HG03066 (cell line): ENCODE data around the gene SLC43A3.
"Not testable (repeated sequence)": the region's sequence is repeated elsewhere in the genome, so short reads cannot be mapped to it uniquely, and the experiment has no call there.

ENCODE experiments used
- ATAC-seq: cut with Tn5 transposase; IDR thresholded peaks from one replicate; pipeline ENCODE4 v1.9.1; 2021; ENCODE audit warnings: low read depth; ENCODE audit not compliant: unreplicated experiment

The SLC43A3 gene

GRCh38 chr11:57460022-57460757 lies 33.3 kb upstream of the SLC43A3 start, which contains the start of gene RTN4RL2:
Gene RTN4RL2 (plus strand): TSS chr11:57460528. CDS start chr11:57460866, 338 bp downstream.
- no peak for ATAC-seq

DNA sequence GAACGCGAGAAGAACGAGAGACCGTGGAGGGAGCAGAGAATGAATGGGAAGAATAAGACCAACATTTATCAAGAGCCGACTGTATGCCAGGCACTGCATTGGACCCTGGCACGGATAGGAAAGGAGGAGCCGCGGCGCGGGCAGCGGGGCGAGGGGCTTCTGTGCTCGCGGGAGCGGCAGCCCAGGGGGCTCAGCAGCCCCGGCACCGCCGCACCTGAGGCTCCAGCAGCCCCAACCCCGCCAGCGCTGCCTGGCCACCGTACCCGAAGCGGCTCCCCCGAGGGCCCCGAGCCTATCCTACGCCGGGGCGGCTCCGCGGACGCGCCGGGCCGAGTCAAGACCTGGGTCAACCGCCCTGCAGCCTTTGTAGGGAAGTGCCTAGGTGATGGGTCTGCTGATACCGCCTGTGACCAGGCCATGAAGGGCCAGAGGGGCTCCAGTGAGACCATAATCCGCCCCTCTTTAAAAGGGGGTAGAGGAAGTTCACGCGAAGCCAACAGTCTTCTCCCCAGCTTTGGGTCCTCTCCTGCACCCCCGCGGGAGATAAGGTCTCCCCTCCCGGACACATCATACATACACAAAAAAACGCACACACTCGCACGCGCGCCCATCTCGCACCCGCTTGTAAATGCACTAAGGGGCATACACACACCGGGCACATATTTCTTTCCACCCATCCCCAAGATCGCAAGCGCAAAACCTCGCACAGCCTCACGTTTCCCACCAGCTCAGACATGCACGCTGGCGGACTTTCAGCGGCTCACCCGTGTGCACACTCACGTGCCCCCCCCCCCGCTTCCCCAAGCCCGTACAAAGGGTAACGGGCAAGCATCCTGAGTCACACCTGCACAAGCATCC lies 32.5 kb upstream of the SLC43A3 start:
- no peak for ATAC-seq

DNA sequence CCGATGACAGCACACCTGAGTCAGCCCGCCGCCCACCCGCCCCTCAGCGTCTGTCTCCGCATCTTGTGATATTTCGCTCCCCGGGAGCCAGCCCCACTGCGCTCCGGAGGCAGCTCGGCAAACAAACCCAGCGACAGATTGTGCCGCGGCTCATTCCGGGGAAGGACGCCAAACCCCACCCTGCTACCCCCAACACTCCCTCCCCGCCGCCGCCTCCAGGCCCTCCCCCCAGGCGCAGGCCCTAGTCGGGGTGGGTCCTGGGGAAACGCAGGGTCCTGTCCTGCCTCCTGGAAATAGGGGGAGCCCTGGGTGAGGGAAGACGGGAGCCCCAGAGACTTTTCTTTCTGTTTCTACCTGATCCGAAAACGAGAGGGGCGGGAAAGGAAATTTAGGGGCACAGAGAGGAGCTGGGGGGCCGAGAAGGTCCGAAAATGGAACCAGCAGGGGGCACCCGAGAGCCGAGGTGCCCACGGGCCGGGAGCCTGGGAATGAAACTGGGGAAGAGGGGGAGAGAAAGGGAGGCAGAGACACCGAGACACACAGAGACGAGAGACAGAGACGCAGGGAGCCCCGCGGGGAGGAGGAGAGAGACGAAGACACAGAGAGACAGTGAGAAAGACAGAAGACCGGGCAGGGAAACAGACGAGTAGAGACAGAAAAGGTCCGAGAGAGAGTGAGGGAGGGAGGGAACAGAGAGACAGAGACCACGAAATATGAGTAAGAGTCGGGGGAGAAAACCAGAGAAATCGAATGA lies 31.7 kb upstream of the SLC43A3 start:
- no peak for ATAC-seq

DNA sequence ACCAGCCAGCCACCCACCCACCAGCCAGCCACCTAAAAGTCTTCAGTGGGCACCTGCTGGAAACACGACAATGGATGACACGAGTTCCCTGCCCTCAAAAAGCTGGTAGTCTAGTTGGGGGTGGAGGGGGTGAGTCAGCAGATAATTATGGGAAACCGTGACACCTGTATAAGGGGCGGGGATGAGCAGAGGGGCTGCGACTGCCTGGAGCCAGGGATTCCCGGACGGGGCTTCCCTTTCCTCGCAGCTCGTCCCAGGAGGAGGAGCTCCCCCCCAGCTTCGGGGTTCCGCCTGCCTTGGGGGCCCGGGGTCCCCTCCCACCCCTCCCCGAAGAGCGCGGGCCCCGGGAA lies 31.1 kb upstream of the SLC43A3 start:
- no peak for ATAC-seq

DNA sequence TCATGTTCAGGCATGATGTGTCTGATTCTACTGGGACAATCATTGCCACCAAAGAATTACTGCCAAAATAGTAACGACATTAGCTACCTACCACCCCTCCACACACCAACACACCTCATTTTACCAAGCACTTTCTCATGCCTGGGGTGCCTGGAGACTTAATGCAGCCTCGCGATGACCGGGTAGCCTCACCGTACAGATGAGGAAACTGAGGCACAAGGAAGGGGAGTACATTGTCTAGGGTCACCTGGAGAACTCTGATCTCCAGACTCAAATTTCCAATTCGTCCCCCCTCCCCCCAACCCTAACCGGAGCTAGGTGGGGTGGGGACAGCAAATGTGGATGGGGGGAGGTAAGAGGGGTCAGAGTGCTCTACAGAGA lies 30.7 kb upstream of the SLC43A3 start:
- ATAC-seq: peak; percentile 21

GRCh38 chr11:57456960-57457642 lies 30.2 kb upstream of the SLC43A3 start:
- ATAC-seq: peak; percentile 57

DNA sequence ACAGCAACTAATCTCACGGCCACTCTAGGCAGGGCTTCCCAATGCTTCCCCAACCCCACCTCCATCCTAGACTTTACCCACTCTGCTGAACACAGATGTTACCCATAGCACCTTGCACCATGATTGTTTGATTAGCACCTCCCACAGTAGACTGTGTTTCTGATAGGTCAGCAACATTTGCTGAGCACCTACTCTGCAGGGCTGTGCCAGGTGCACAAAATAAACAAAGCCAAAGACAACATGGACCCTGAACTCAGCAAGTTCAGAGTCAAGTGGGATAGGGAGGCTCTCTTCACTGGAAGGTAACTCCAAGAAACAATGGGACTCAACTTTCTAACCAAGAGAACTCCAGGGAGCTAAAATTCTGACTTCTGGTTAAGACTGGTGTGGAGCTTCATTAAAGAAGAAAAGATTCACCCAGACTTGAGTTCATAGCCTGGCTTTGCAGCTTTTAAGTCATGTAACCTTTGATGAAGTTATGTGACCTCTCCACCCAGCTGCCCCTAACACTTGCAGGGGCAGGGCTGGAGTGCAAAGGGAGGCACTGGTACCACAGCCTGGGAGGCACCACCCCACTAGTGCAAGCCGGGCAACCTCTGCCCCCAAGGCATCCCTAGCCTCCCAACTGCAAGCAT lies 26.7 kb upstream of the SLC43A3 start:
- ATAC-seq: no peak

- no peak for ATAC-seq
These were observed 19.1 kb upstream of the SLC43A3 start for GRCh38 chr11:57446055-57446454.

DNA sequence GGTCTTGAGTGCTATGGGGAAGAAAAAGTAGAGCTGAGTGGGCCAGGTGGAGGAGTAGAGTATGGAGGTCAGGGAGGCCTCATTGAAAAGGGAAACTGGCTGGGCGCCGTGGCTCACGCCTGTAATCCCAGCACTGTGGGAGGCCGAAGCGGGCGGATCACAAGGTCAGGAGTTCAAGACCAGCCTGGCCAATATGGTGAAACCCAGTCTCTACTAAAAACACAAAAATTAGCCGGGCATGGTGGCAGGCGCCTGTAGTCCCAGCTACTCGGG lies 18.1 kb upstream of the SLC43A3 start:
- not testable (repeated sequence) for ATAC-seq

DNA sequence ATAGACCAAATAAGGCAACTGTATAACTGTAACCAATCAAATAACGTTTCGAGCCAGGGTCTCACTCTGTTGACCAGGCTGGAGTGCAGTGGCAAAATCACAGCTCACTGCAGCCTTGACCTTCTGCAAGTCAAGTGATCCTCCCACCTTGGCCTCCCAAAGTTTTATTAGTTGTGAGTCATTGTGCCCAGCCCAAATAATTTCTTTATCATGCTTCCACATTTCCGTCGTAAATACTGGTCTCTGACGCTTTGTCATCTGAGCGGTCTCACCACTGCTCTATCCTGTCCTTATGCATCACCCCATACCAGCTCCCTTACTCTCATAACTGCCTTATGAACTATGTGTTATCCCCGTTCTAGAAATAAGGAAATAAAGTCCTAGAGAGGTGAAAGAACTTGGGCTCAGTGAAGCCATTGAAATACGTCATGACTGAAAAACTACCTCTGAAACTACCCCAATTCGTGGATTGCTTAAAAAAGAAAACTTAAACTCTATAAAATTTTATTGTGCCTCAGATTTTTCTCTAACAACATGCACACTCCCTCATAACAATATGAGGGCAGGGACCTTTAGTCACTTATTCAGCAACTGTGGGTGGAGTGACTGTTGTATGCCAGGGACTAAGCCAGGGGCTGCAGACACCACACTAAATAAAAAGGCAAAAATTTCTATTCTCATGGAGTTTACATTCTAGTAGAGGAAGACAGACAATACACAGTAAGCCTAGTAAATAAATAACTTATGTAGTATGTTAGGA lies 17.6 kb upstream of the SLC43A3 start:
- ATAC-seq: no peak

DNA sequence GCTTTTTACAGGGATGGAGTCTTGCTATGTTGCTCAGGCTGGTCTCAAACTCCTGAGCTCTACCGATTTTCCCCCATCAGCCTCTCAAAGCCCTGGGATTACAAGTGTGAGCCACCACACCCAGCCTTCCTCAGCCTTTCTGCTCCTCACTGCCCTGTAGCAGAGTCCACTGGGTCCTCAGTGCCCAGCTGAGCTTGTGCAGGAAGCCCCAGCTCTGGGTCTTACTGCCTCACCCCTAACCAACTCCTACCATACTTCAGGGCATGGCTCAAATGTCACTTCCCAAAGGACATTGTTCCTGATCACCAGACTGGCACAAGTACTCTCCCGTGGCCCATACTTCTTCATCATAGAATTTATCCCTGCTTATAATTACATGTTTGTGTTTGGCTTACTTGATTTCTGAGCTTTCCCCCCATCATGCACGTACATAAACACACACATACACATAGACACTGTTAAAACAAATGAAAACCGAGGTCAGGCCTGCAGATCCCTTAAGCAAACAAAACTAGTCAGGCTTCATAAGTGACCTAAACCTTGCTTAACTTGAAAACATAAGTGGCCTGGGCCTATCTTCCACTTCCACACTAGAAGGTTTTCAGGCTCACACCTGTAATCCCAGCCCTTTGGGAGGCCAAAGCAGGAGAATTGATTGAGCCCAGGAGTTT lies 14.0 kb upstream of the SLC43A3 start:
- no peak for ATAC-seq

DNA sequence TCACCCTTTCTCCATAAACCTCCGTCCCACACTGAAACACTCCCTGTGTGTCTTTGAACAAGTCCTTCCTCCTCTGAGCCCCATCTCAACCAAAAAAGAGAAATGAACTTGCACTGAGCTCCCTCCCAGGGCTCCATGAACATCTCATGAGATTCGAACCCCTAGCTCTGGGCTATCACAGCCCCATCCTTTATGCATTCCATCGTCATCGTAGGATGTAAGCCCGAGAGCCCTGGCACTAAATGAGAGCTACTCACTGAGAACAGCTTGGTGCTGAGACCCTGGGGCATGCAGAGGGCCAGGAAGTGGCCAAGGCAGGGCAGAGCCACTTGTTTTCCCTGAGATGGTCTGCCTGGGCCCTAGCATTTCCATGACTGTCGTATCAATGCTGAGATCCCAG lies 12.9 kb upstream of the SLC43A3 start:
- ATAC-seq: no peak

- no peak for ATAC-seq
These were observed 11.7 kb upstream of the SLC43A3 start for GRCh38 chr11:57438345-57439285.

- ATAC-seq: no peak
These were observed 9.1 kb upstream of the SLC43A3 start for GRCh38 chr11:57436031-57436430.

- no peak for ATAC-seq
These were observed 8.0 kb upstream of the SLC43A3 start for GRCh38 chr11:57434640-57435546.

DNA sequence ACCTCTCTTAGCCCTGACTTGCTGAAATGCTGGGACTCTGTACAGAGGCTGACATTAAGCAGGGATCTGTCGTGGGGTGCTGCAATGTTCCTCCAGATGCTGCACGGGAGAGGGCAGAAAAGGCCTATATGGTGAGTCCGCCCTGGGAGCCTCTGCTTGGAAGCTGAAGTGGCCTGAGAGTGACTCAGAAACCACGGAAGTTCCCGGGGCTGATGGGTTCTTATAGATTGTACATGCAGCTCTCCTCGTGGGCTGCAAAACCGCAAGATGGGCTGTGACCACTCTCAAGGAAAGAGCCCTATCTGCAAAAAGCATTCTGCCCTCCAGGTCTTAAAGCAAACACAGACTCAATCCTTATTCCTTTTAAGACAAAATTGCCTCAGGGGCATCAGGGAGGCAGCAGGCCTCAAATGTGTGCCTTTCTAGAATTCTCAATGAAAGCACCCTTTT lies 5.8 kb upstream of the SLC43A3 start:
- ATAC-seq: no peak

DNA sequence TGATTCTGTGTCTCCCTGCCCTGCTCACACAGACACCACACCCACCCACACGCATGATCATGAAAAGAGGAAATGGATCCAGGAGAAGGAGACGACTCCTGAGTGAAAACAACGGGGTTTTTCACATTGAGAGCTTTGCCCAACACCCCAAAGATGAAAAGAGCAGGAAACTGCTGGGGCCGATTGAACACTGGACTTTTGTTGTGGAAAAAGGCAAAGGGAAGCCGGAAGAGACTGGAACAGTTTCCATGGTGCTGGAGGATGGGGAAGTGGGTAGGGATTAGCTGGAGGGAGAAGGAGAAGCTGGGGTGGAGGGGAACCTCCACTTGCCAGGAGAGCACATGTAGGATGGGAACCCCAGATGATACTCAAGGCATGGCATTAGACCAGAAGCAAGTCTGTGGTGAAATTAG lies 5.2 kb upstream of the SLC43A3 start:
- ATAC-seq: no peak
